ENCODE results near the gene PDLIM7.

PDLIM7 gene

DNA sequence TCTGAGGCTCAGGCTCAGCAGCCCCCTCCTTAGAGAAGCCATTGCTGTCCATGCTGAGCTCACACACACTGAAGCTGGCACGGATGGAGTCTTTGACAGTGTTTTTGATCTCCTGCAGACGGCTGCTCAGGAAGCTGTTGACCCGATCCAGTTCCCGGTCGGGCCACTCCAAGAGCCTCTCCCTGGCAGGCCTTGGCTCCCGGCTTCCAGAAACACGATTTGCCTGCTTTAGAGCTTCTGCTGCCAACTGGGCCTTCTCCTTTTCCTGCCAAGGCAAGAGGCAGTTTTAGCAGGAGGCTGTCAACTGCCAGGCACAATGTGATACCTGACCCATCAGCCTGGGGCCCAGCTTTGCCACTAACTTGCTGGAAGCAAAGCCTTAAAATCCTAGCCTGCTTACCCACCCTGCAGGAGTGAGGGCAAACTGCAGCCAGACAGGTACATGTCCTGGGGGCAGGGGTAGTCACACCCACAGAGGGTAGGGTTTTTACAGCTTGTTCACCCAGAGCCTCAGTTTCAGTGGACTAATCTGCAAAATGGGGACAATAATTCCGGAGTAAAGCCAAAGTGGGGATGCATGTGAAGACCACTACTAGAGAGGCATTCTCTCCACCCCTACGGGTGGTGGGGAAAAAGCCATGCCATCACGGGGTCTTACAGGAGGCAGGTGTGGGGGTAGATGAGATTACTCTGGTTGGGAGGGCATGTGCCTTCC, 27.7 kb upstream of the PDLIM7 start:
- no peak for DNase-seq (ENCODE audit: low spot score)

DNA sequence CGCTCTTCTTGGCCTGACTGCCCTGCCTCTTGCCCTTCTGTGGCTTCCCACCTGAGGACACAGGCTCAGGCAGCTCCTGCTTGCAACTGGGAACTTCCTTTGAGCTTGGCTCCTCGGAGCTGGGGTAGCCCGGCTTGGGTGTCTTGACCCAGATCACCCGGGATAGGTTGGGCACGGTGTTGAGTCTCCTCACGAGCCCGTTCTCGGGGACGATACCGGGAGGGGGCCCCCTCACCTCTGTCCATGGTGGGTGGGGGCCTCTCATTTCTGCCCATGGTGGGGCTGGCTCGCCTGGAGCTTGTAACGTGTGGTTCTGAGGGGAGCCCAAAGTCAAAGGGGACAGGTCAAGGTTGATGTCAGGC, 27.1 kb upstream of the PDLIM7 start:
- DNase-seq (ENCODE audit: low spot score): no peak

- DNase-seq (ENCODE audit: low spot score): no peak
These were observed 26.5 kb upstream of the PDLIM7 start for GRCh38 chr5:177523711-177524538.

- no peak for DNase-seq (ENCODE audit: low spot score)
These were observed 23.6 kb upstream of the PDLIM7 start for GRCh38 chr5:177520916-177521513.

GRCh38 chr5:177520271-177520670, 22.9 kb upstream of the PDLIM7 start:
- DNase-seq (ENCODE audit: low spot score): no peak

DNA sequence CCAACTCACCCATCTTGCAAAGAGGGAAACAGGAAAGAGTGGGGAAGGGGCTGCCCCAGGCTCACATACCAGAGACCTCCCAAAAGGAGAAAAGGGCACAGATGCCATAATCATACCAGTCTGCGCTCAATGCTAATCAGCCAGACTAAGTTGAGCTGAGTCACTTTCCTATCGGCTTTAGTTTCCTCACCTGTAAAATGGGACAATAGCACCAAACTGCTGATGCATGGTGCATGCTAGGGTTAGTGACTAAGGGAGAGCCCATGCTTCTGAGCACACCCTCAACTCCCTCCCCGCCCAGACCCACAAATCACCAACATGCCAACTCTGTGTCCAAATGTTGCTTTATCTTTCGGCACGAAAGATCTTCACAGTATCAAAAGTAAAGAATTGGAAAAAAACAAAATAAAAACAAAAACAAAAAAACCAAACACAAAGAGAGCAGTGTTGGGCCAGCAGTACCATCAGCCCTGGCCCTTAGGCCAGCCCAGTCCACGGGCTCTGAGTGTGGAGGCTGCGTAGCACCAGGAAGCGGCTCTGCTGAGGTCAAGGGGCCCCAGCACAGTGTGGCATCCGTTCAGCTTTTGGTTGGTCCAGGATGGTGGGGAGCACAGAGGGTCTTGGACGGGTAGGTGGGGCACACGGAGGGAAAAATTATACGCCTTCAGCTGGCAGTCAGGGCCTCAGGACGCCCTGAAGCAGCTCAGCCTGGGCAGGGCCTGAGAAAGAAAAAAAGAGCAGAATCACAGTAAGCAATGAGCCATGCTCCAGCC, 22.2 kb upstream of the PDLIM7 start:
- DNase-seq (ENCODE audit: low spot score): no peak

GRCh38 chr5:177516601-177517568, 19.5 kb upstream of the PDLIM7 start, which contains the start of gene DDX41:
Gene DDX41 (minus strand): TSS chr5:177516961. CDS start chr5:177516945, 16 bp downstream.
- peak; percentile 99 for DNase-seq (ENCODE audit: low spot score)

DNA sequence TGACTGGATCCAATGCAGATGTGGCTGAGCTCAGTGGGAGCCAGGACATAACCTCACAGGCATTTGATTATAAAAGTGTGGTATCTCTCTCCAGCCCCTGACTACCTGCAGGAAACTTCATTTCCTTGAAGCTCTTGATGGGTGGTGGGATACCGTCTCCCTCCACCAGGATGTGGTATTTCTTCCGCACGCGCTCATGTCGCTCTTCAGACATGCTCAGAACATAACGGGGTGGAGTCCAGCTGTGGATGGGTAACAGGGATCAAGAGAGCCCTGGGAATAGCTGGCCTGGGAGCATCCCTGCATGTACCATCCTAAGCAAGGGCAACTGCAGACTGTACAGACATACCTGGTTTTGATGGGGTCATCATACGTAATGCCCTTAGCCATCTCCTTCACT, 18.2 kb upstream of the PDLIM7 start:
- no peak for DNase-seq (ENCODE audit: low spot score)

DNA sequence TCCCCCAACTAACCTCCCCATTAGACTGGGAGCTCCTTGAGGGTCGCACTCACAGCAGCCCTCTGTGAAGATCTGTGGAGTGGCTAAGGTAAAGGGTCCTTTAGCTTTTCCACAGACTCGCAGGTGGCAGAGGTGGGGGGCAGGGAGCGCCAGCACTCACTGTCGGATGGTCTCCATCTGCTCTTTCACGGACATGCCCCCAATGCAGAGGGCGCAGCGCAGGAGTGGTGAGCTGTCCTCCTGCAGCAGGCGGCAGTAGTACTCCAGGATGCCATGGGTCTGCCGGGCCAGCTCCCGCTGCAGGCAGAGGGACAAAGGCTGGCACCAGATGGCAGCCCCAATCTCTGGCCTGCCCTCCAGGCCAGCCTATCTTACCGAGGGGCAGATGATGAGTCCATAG, 17.1 kb upstream of the PDLIM7 start:
- no peak for DNase-seq (ENCODE audit: low spot score)

- DNase-seq (ENCODE audit: low spot score): no peak
These were observed 16.1 kb upstream of the PDLIM7 start for GRCh38 chr5:177513500-177513899.

- DNase-seq (ENCODE audit: low spot score): no peak
These were observed 15.5 kb upstream of the PDLIM7 start for GRCh38 chr5:177512736-177513380.

DNA sequence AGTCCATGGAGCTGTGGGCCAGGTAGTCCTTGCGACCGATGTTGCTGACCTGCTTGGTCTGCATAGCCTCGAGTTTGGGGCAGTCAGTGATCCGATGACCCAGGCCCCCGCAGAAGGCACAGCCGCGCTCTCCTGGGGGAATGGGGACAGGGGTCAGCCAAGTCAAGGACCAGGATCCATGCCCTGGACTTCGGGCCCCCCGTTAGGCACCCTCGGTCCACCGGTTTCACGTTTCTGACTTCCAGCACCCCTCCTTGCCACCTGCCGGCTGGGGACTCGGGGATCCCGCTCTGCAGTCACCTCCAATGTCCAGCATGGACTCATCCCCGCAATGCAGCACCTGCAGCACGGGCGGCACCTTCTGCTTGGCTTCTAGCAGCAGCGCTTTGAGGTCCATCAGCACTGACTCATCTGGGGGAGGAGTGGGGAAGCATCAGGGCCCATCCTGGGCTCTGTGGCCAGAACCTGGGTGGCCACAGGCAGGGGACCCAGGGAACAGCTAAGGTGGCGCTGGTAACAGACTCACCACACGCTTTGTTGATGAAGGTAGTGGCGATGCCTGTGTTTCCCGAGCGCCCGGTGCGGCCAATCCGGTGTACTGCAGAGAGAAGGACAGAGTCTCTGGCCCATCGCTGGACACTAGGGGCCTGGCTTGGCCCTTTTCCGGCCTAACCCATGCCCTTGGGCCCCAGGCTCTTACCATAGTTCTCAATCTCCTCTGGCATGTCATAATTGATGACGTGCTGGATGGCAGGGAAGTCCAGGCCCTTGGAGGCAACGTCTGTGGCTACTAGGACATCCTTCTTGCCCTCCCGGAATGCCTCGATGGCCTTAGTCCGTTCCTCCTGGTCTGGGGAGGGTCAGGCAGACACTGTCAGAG, 14.6 kb upstream of the PDLIM7 start:
- no peak for DNase-seq (ENCODE audit: low spot score)

DNA sequence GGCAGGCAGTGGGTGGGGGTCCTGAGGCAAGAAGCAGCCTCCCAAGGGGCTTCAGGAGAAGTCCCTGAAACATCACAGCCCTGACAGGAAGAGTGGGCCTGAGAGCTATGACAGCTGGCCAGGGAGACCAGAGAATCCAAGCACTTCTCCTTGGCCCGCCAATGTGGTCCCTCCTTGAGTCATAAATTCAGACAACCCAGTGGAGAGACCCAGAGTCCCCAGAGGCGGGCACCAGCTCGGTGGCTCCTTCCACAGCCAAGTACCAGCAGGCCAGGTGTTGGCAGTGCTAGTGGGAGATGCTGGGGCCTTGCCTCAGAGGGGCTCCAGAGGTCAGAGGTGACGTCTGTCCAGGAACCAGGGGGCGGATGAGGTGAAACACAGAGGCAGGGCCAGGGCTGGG, 13.8 kb upstream of the PDLIM7 start:
- no peak for DNase-seq (ENCODE audit: low spot score)

DNA sequence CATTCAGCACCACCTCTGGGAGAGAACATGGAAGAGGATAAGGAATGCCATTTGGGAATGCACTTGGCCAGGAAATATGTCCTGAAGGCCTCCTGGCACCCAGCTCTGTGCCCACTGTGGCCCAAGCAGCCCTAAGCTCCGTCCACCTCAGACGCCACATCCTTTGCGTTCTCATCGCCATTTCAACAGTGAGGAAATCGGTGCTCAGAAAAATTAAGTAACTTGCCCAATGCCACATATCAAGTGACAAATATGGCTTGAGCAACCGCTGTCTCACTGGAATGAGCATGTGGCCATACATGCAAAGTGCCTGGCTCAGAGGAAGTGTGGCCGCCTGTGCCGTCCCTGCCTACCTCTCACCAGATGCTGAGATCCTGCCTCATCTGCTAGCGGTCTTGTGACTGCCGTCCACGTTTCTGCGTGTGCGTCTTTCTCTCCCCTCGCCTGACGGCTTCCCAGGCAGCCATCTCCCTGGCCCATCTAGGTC, 13.2 kb upstream of the PDLIM7 start:
- no peak for DNase-seq (ENCODE audit: low spot score)

DNA sequence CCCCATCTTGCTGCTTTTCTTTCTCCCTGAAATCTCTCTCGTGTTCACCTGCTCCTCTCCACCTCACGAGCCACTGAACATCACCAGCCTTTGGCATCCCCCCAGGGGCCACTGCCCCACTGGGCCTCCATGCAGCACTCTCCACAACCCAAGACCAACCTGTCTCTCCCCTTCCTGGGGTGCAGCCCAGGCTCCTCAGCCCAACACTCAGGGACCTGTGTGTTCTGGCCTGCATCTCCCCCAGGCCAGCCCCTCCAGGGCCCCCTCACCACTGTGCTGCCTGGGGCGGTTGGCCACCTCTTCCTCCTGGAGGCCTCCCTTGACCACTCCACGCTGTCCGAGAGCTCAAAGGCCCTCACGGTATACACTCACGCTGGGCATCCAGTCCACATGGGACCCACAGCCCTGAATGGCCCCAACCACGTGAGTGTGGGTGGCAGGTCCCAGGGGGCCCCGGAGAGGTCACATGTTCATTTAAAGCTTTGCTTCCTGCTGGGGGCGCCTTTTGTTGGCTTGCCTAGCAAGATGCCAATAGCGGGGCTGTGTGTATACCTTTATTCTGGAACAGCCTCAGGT, 12.7 kb upstream of the PDLIM7 start:
- no peak for DNase-seq (ENCODE audit: low spot score)

GRCh38 chr5:177509381-177509951, 12.1 kb upstream of the PDLIM7 start, which contains the start of gene DOK3:
Gene DOK3 (minus strand): TSS chr5:177509826. CDS start chr5:177509540, 286 bp downstream.
- no peak for DNase-seq (ENCODE audit: low spot score)

GRCh38 chr5:177508837-177509236, 11.4 kb upstream of the PDLIM7 start:
- DNase-seq (ENCODE audit: low spot score): no peak

- no peak for DNase-seq (ENCODE audit: low spot score)
These were observed 10.8 kb upstream of the PDLIM7 start for GRCh38 chr5:177508221-177508611.
